GM23338 (cell line): ENCODE measurements around the gene BMPR2. TPM values are rescaled to one million over a fixed set of nuclear protein-coding genes. Genes with fewer than 3 reads are reported as not detected.

Experiments used
- ATAC-seq: fragments of 200-7000 bp; cut with Tn5 transposase; 3 replicates; pipeline ENCODE4 v1.9.1; 2020
- DNase-seq: peaks from one replicate; pipeline ENCODE4 v3.0.0-alpha.2; 2015; ENCODE audit warnings: low spot score
- H2AFZ ChIP-seq: fragments of 200-600 bp; sonication (generic); 2 replicates; pipeline ENCODE4 v1.8.0; 2016; ENCODE audit warnings: antibody characterized with exemption, mild to moderate bottlenecking, moderate library complexity
- H3F3A ChIP-seq: fragments of 200-600 bp; sonication (generic); replicated peaks from 2 replicates; pipeline ENCODE4 v1.8.0; 2017; ENCODE audit warnings: antibody characterized with exemption, mixed run types, low read depth
- H3K27ac ChIP-seq: fragments of 200-600 bp; sonication (generic); 2 replicates; pipeline ENCODE4 v1.6.1; 2016; ENCODE audit warnings: low read depth
- H3K27me3 ChIP-seq: fragments of 200-600 bp; sonication (generic); 2 replicates; pipeline ENCODE4 v1.8.0; 2016; ENCODE audit warnings: mild to moderate bottlenecking, mixed run types, moderate library complexity; ENCODE audit not compliant: insufficient read depth
- H3K36me3 ChIP-seq: fragments of 200-600 bp; sonication (generic); 2 replicates; pipeline ENCODE4 v1.8.0; 2016; ENCODE audit warnings: mild to moderate bottlenecking; ENCODE audit not compliant: insufficient read depth
- H3K4me1 ChIP-seq: fragments of 200-600 bp; sonication (generic); 2 replicates; pipeline ENCODE4 v1.8.0; 2016; ENCODE audit warnings: mild to moderate bottlenecking, moderate library complexity; ENCODE audit not compliant: insufficient read depth
- H3K4me2 ChIP-seq: fragments of 200-600 bp; sonication (generic); 2 replicates; pipeline ENCODE4 v1.7.1; 2017; ENCODE audit warnings: mixed run types
- H3K4me3 ChIP-seq: fragments of 200-600 bp; sonication (generic); 2 replicates; pipeline ENCODE4 v1.6.1; 2016; ENCODE audit warnings: mixed run types
- H3K79me2 ChIP-seq: fragments of 200-600 bp; sonication (generic); replicated peaks from 2 replicates; pipeline ENCODE4 v1.8.0; 2017; ENCODE audit warnings: mild to moderate bottlenecking; ENCODE audit not compliant: insufficient read depth
- H3K9me2 ChIP-seq: fragments of 200-600 bp; sonication (generic); 2 replicates; pipeline ENCODE4 v1.8.0; 2017; ENCODE audit not compliant: insufficient read depth
- H4K20me1 ChIP-seq: fragments of 200-600 bp; sonication (generic); replicated peaks from 2 replicates; pipeline ENCODE4 v1.8.0; 2017; ENCODE audit warnings: mild to moderate bottlenecking; ENCODE audit not compliant: insufficient read depth
- H3K27ac Mint-ChIP-seq: 2 replicates; pipeline ENCODE4 v1.8.0; 2020; ENCODE audit warnings: inconsistent platforms, mild to moderate bottlenecking, moderate library complexity, mixed read lengths
- H3K27me3 Mint-ChIP-seq: 3 replicates; pipeline ENCODE4 v1.8.0; 2022; ENCODE audit warnings: low read depth, mild to moderate bottlenecking, moderate library complexity, mixed read lengths, inconsistent platforms; ENCODE audit not compliant: insufficient read depth, poor library complexity
- H3K36me3 Mint-ChIP-seq: 3 replicates; pipeline ENCODE4 v1.8.0; 2021; ENCODE audit warnings: low read depth, mild to moderate bottlenecking, inconsistent platforms, moderate library complexity, mixed read lengths
- H3K4me1 Mint-ChIP-seq: 3 replicates; pipeline ENCODE4 v1.8.0; 2020; ENCODE audit warnings: mild to moderate bottlenecking, inconsistent platforms, mixed read lengths
- H3K4me3 Mint-ChIP-seq: 3 replicates; pipeline ENCODE4 v1.8.0; 2021; ENCODE audit warnings: moderate library complexity, mild to moderate bottlenecking, inconsistent platforms, mixed read lengths
- H3K9me3 Mint-ChIP-seq: 3 replicates; pipeline ENCODE4 v1.8.0; 2020; ENCODE audit warnings: moderate library complexity, mild to moderate bottlenecking, inconsistent platforms, mixed read lengths
- CTCF ChIP-seq, 2 experiments: fragments of 200-600 bp in 1 of 2; sonication (generic) in 1 of 2; conservative IDR thresholded peaks; 2 replicates each; pipeline versions ENCODE4 v1.5.1 to v1.6.1; 2016 to 2017; ENCODE audit warnings: antibody characterized with exemption in 2 of 2, low read depth in 2 of 2, mild to moderate bottlenecking in 2 of 2, moderate library complexity in 1 of 2
- EZH2 ChIP-seq: fragments of 200-600 bp; sonication (generic); IDR thresholded peaks from one replicate; pipeline ENCODE4 v1.8.0; 2017; ENCODE audit warnings: antibody characterized with exemption, mild to moderate bottlenecking, low read depth; ENCODE audit not compliant: unreplicated experiment
- JUNB ChIP-seq: IDR thresholded peaks from one replicate; pipeline ENCODE4 v1.6.1; 2016; ENCODE audit warnings: antibody characterized with exemption; ENCODE audit not compliant: unreplicated experiment
- REST ChIP-seq: IDR thresholded peaks from one replicate; pipeline ENCODE4 v1.6.1; 2018; ENCODE audit warnings: antibody characterized with exemption; ENCODE audit not compliant: unreplicated experiment
- STAT1 ChIP-seq: IDR thresholded peaks from one replicate; pipeline ENCODE4 v1.6.1; 2016; ENCODE audit warnings: antibody characterized with exemption; ENCODE audit not compliant: unreplicated experiment
- ZNF114 ChIP-seq: fragments of 250-450 bp; sonication (Bioruptor Pico); IDR thresholded peaks from 2 replicates; pipeline ENCODE4 v1.5.0; 2020; ENCODE audit warnings: mild to moderate bottlenecking, moderate library complexity
- ZNF462 ChIP-seq: fragments of 250-450 bp; sonication (Bioruptor Pico); IDR thresholded peaks from 2 replicates; pipeline ENCODE4 v1.5.0; 2020; ENCODE audit warnings: mild to moderate bottlenecking, moderate library complexity
- polyA plus RNA-seq: library from polyadenylated mRNA; unstranded; fragments of >200 nt; fragmentation: Nextera tagmentation; extraction: Ambion mirVana; gene quantifications from 2 replicates; pipeline ENCODE4 v1.2.1, GENCODE V29; 2016
- total RNA-seq: library from RNA; depleted of rRNA; stranded (reverse); fragments of >200 nt; shearing (Covaris generic); gene quantifications from 2 replicates; pipeline ENCODE4 v1.2.3, GENCODE V29; 2014

Gene BMPR2
- total and polyA plus RNA-seq, 2 experiments from 2014 or later: 6.7 to 21.6 TPM

GRCh38 chr2:202604699-202605098, 228.6 kb downstream of the BMPR2 start:
- no peak overlapping the region for H3K4me3 ChIP-seq
- no peak for ATAC-seq
- H3K4me1 Mint-ChIP-seq: peaks cover 3% of the 10 kb centered on the region; the same call in 1 of the 3 replicates
- TF ChIP-seq STAT1 (no peak), ZNF114 (no peak), EZH2 (no peak), REST (no peak), ZNF462 (CRISPR knock-in tag) (no peak), JUNB (no peak), CTCF (conservative IDR thresholded peaks at IDR 0.05; ENCODE audit: low read depth in 2 of 2) (no peak)
- no peaks in the 10 kb centered on the region for H3K36me3 Mint-ChIP-seq
- no peaks in the 10 kb centered on the region for H3K4me1 ChIP-seq
- 0 out of 2 replicates have a peak overlapping the region, but pooled peaks have one; percentile 25 for H2AFZ ChIP-seq
- no peaks in the 10 kb centered on the region for H3K36me3 ChIP-seq
- no peaks in the 10 kb centered on the region for H3K79me2 ChIP-seq
- H3K27me3 Mint-ChIP-seq: no peaks in the 10 kb centered on the region
- no peaks in the 10 kb centered on the region for H3K9me3 Mint-ChIP-seq
- no peak overlapping the region for H3K4me2 ChIP-seq
- no peaks in the 10 kb centered on the region for H4K20me1 ChIP-seq
- DNase-seq: no peak
- H3K9me2 ChIP-seq: no peaks in the 10 kb centered on the region
- no peak overlapping the region for H3K27ac Mint-ChIP-seq
- no peaks in the 10 kb centered on the region for H3K27me3 ChIP-seq
- H3K4me3 Mint-ChIP-seq: no peak overlapping the region
- H3K27ac ChIP-seq: no peak overlapping the region
- no peaks in the 10 kb centered on the region for H3F3A ChIP-seq
